GM12875 (cell line): ENCODE results near the gene CDCA3.

Experiments used
- H3K4me3 ChIP-seq: one replicate; pipeline ENCODE4 v1.5.1; 2011; ENCODE audit warnings: low read depth, low read length, control low read depth
- TF ChIP-seq, protein P1 (sequence below): IDR thresholded peaks from 2 replicates; pipeline ENCODE4 v1.5.1; 2011; ENCODE audit warnings: low read depth, mild to moderate bottlenecking, control low read depth, inconsistent platforms, low read length, moderate library complexity, borderline replicate concordance; ENCODE audit not compliant: insufficient read depth

CDCA3 gene

DNA sequence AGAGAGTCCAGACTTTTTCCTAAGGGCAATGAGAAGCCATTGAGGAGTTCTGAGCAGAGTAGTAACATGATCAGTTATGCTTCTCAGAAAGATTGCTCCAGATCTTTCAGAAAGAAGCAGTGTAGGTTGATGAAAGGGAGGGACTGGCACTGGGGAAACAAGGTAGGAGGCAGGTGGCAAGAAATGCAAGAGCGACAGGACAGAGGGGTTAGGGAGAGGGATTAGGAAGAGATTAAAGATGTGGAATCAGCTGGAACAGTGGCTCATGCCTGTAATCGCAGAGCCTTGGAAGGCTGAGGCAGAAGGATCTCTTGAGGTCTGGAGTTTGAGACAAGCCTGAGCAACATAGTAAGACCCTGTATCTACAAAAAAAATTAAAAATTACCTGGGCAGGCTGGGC lies 3.4 kb downstream of the CDCA3 start:
- TF ChIP-seq, protein P1, sequence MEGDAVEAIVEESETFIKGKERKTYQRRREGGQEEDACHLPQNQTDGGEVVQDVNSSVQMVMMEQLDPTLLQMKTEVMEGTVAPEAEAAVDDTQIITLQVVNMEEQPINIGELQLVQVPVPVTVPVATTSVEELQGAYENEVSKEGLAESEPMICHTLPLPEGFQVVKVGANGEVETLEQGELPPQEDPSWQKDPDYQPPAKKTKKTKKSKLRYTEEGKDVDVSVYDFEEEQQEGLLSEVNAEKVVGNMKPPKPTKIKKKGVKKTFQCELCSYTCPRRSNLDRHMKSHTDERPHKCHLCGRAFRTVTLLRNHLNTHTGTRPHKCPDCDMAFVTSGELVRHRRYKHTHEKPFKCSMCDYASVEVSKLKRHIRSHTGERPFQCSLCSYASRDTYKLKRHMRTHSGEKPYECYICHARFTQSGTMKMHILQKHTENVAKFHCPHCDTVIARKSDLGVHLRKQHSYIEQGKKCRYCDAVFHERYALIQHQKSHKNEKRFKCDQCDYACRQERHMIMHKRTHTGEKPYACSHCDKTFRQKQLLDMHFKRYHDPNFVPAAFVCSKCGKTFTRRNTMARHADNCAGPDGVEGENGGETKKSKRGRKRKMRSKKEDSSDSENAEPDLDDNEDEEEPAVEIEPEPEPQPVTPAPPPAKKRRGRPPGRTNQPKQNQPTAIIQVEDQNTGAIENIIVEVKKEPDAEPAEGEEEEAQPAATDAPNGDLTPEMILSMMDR: no peak

GRCh38 chr12:6846316-6846869 lies 4.7 kb downstream of the CDCA3 start:
- TF ChIP-seq, protein P1: no peak
- no peak overlapping the region for H3K4me3 ChIP-seq

More for the DNA sequence above, 3.4 kb downstream of the CDCA3 start:
- H3K4me3 ChIP-seq: no peak overlapping the region

- TF ChIP-seq, protein P1: no peak
- H3K4me3 ChIP-seq: no peak overlapping the region
Measured at GRCh38 chr12:6845395-6845794, 5.7 kb downstream of the CDCA3 start.

GRCh38 chr12:6843118-6843902 lies 7.8 kb downstream of the CDCA3 start:
- TF ChIP-seq, protein P1: no peak
- no peak overlapping the region for H3K4me3 ChIP-seq

DNA sequence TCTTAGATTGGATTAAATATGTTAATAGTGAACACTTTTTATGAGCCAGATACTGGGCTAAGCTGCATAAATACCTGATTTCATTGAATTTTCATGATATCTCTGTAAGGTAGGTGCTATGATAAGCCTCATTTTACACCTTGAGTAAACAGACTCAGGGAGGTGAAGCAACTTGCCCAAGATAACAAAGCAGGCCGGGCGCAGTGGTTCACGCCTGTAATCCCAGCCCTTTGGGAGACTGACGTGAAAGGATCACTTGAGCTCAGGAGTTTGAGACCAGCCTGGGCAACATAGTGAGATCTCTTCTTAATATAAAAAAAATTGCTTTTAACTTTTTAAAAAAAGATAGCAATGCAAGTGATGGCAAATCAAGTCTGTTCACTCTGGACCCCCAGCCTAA lies 9.0 kb downstream of the CDCA3 start:
- TF ChIP-seq, protein P1: no peak
- no peak overlapping the region for H3K4me3 ChIP-seq

DNA sequence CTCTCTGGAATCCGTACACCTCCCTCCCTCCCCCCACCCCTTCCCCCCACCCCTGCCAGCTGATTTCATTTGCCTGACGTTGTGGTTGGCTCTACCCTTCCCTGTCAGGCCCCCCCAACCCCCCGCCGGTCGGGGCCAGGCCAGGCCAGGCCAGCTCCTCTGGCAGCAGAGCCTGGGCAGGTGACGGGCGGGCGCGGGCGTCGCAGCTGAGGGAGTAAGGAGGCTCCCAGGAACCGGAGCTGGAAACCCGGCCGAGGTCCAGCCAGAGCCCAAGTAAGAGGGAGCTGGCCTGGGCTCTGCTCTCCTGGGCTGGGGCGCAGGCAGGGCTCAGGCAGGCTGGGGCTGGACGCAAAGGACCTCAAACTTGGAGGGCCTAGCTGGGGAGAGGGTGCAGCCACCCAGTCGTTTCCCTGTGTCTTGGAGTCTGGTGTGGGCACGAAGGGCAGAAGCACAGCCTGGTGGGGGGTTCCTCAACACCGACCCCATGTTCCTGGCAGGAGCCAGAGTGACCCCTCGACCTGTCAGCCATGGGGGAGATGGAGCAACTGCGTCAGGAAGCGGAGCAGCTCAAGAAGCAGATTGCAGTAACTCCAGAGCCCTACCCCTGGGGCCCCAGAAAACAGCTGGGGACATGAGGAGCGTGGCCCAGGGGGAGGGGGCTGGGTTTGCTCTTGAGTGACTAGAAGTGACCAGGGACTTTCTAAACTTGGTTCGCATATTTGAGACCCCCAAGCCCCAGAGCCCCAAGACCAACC lies 10.1 kb downstream of the CDCA3 start, which contains the start of gene GNB3:
TSS of gene GNB3 (plus strand) at position 165 of the 755 bp plus-strand sequence. CDS start at position 528, 363 bp downstream.
- H3K4me3 ChIP-seq: no peak within 1 kb of the TSS
- TF ChIP-seq, protein P1: no peak
